K562 (cell line): ENCODE results near the gene PRXL2B. TPM values are rescaled to one million over a fixed set of nuclear protein-coding genes. Genes with fewer than 3 reads are reported as not detected.

ENCODE experiments used
- ATAC-seq: fragments of 200-7000 bp; cut with Tn5 transposase; 3 replicates; pipeline ENCODE4 v1.9.1; 2020; ENCODE audit warnings: moderate library complexity
- BruUV-seq: library from RNA; stranded (reverse); fragments of 400-500 nt; replicated peaks from 2 replicates; lab custom pipeline; 2021; lab: Mats Ljungman, UMichigan
- CTCF ChIA-PET: fragments of 300-600 bp; formaldehyde crosslinking; extraction: SDS; loops from one replicate; lab custom pipeline; 2021; ENCODE audit warnings: low intra/inter-chr PET ratio; lab: Yijun Ruan, JAX
- POLR2A ChIA-PET: fragments of 300-600, 350-650 bp; sonication (Branson Sonifier 250); formaldehyde crosslinking; extraction: SDS; loops from one replicate; lab custom pipeline; 2021; ENCODE audit warnings: antibody characterized with exemption, inconsistent platforms; lab: Yijun Ruan, JAX
- DNase-seq, 4 experiments: peaks; one replicate each; pipeline versions ENCODE4 v3.0.0 to v3.0.0-alpha.2; 2011 to 2018; ENCODE audit warnings: low spot score in 3 of 4, mixed read lengths in 3 of 4; ENCODE audit errors: extremely low read depth in 1 of 4
- FAIRE-seq: peaks from 2 replicates; lab custom pipeline; 2011; peaks lifted over from hg19 to GRCh38; lab: Jason Lieb, UNC
- H2AFZ ChIP-seq: 2 replicates; pipeline ENCODE4 v1.6.0; 2011; ENCODE audit warnings: low read depth, low read length, control low read depth, inconsistent platforms
- H3K27ac ChIP-seq: fragments of 200-600 bp; 3 replicates; pipeline ENCODE4 v1.8.0; 2011; ENCODE audit warnings: low read depth, mild to moderate bottlenecking, control low read depth, inconsistent platforms, low read length, moderate library complexity, mixed read lengths; ENCODE audit errors: extremely low read depth
- H3K27me3 ChIP-seq, 2 experiments: fragments of 300-600 bp in 1 of 2; 2 replicates in 1 of 2; 3 replicates in 1 of 2; pipeline versions ENCODE4 v1.6.0 to v1.8.0; 2011; ENCODE audit warnings: inconsistent platforms in 2 of 2, low read length in 2 of 2, mild to moderate bottlenecking in 1 of 2, mixed read lengths in 1 of 2, moderate library complexity in 1 of 2; ENCODE audit not compliant: control insufficient read depth in 2 of 2, insufficient read depth in 2 of 2
- H3K36me3 ChIP-seq: fragments of 300-600 bp; 3 replicates; pipeline ENCODE4 v1.8.0; 2011; ENCODE audit warnings: mild to moderate bottlenecking, low read length, inconsistent platforms; ENCODE audit not compliant: control insufficient read depth, insufficient read depth
- H3K4me1 ChIP-seq, 2 experiments: fragments of 200-600 bp in 1 of 2; replicated peaks in 1 of 2; 2 replicates in 1 of 2; 3 replicates in 1 of 2; pipeline versions ENCODE4 v1.5.1 to v1.8.0; 2011; ENCODE audit warnings: inconsistent platforms in 2 of 2, low read length in 2 of 2, mild to moderate bottlenecking in 1 of 2, mixed read lengths in 1 of 2, moderate library complexity in 1 of 2; ENCODE audit not compliant: control insufficient read depth in 2 of 2, insufficient read depth in 2 of 2
- H3K4me2 ChIP-seq: 2 replicates; pipeline ENCODE4 v1.6.1; 2011; ENCODE audit warnings: low read length, control low read depth, inconsistent platforms, mixed read lengths; ENCODE audit not compliant: insufficient read depth
- H3K4me3 ChIP-seq: fragments of 200-600 bp; sonication (generic), shearing (Covaris generic); 2 replicates; pipeline ENCODE4 v1.5.1; 2016; ENCODE audit warnings: control low read depth, inconsistent platforms
- H3K79me2 ChIP-seq: fragments of 200-600 bp; 3 replicates; pipeline ENCODE4 v1.8.0; 2011; ENCODE audit warnings: low read length, inconsistent platforms; ENCODE audit not compliant: control insufficient read depth, insufficient read depth
- H3K9ac ChIP-seq, 2 experiments: 2 replicates each; pipeline versions ENCODE4 v1.6.0 to v1.6.1; 2011; ENCODE audit warnings: low read depth in 2 of 2, low read length in 2 of 2, control low read depth in 1 of 2, inconsistent platforms in 1 of 2, mild to moderate bottlenecking in 1 of 2, mixed read lengths in 1 of 2; ENCODE audit not compliant: insufficient read depth in 1 of 2
- H3K9me1 ChIP-seq: one replicate; pipeline ENCODE4 v1.6.0; 2011; ENCODE audit warnings: inconsistent platforms, mild to moderate bottlenecking, low read length, moderate library complexity; ENCODE audit not compliant: control insufficient read depth, insufficient read depth
- H3K9me3 ChIP-seq: replicated peaks from 2 replicates; pipeline ENCODE4 v1.5.1; 2011; ENCODE audit warnings: low read depth, low read length, inconsistent platforms; ENCODE audit not compliant: control insufficient read depth, insufficient read depth
- H4K20me1 ChIP-seq: replicated peaks from 2 replicates; pipeline ENCODE4 v1.6.1; 2011; ENCODE audit warnings: low read length, inconsistent platforms, mixed read lengths; ENCODE audit not compliant: control insufficient read depth, insufficient read depth
- EGR1 ChIP-seq: fragments of 450-650 bp; conservative IDR thresholded peaks from 2 replicates; pipeline ENCODE4 v1.6.1; 2017; ENCODE audit warnings: mild to moderate bottlenecking
- FOXM1 ChIP-seq, 2 experiments: fragments of 450-650 bp in 1 of 2; sonication (generic) in 1 of 2; formaldehyde crosslinking in 1 of 2; IDR thresholded peaks; 2 replicates each; pipeline versions ENCODE4 v1.6.1 to v1.9.0; 2017 to 2022; ENCODE audit warnings: low read depth in 2 of 2, mild to moderate bottlenecking in 2 of 2, missing genetic modification reagents in 1 of 2, moderate library complexity in 1 of 2
- KAT2B ChIP-seq: IDR thresholded peaks from one replicate; pipeline ENCODE4 v1.6.1; 2012; ENCODE audit warnings: low read depth, mild to moderate bottlenecking, control low read depth, inconsistent platforms, low read length, moderate library complexity
- KDM5B ChIP-seq: fragments of 200-600 bp; sonication (generic); IDR thresholded peaks from 2 replicates; pipeline ENCODE4 v1.6.1; 2012; ENCODE audit warnings: low read depth, mild to moderate bottlenecking, moderate library complexity, low read length, control low read depth, inconsistent platforms; ENCODE audit not compliant: insufficient replicate concordance
- NCOA2 ChIP-seq, 2 experiments: fragments of 450-650 bp; IDR thresholded peaks; 2 replicates each; pipeline ENCODE4 v1.6.1; 2018; ENCODE audit warnings: mild to moderate bottlenecking in 2 of 2, moderate library complexity in 1 of 2; ENCODE audit not compliant: partially characterized antibody in 2 of 2
- NR2C2 ChIP-seq, 2 experiments: fragments of 200-800 bp in 1 of 2; sonication (Bioruptor generic) in 1 of 2; sonication (generic) in 1 of 2; formaldehyde crosslinking in 1 of 2; IDR thresholded peaks; 2 replicates each; pipeline versions ENCODE4 v1.6.1 to v1.8.0; 2016 to 2022; ENCODE audit warnings: mild to moderate bottlenecking in 1 of 2, missing compliant biosample characterization in 1 of 2, missing genetic modification characterization in 1 of 2, missing genetic modification reagents in 1 of 2
- NRF1 ChIP-seq, 2 experiments: fragments of 450-650 bp; IDR thresholded peaks in 1 of 2; conservative IDR thresholded peaks in 1 of 2; 2 replicates each; pipeline ENCODE4 v1.6.1; 2014; ENCODE audit warnings: mild to moderate bottlenecking in 2 of 2
- PHF8 ChIP-seq: fragments of 200-600 bp; sonication (generic); IDR thresholded peaks from 2 replicates; pipeline ENCODE4 v1.6.1; 2012; ENCODE audit warnings: mixed run types, mild to moderate bottlenecking, inconsistent platforms, low read length, moderate library complexity, borderline replicate concordance
- RBBP5 ChIP-seq: fragments of 200-600 bp; sonication (generic); IDR thresholded peaks from 2 replicates; pipeline ENCODE4 v1.6.1; 2012; ENCODE audit warnings: borderline replicate concordance, mild to moderate bottlenecking, low read length, control low read depth, inconsistent platforms; ENCODE audit not compliant: insufficient read depth, poor library complexity, severe bottlenecking
- SIN3A ChIP-seq, 2 experiments: fragments of 150-350 bp in 1 of 2; IDR thresholded peaks; 2 replicates each; pipeline ENCODE4 v1.6.1; 2011 to 2016; ENCODE audit warnings: borderline replicate concordance in 2 of 2, low read depth in 2 of 2, low read length in 2 of 2, mild to moderate bottlenecking in 2 of 2, moderate library complexity in 2 of 2; ENCODE audit not compliant: control insufficient read depth in 1 of 2
- SRSF1 ChIP-seq: fragments of 200-400 bp; formaldehyde crosslinking; IDR thresholded peaks from 2 replicates; pipeline ENCODE4 v1.6.1; 2017; ENCODE audit warnings: mild to moderate bottlenecking, low read depth, low read length, moderate library complexity
- ZBTB49 ChIP-seq: sonication (generic); formaldehyde crosslinking; IDR thresholded peaks from 2 replicates; pipeline ENCODE4 v1.8.0; 2022; ENCODE audit warnings: missing genetic modification reagents, mild to moderate bottlenecking, borderline replicate concordance
- ZBTB7A ChIP-seq: IDR thresholded peaks from 2 replicates; pipeline ENCODE4 v1.6.1; 2011; ENCODE audit warnings: low read depth, mild to moderate bottlenecking, low read length, moderate library complexity, borderline replicate concordance; ENCODE audit not compliant: control insufficient read depth
- ZNF232 ChIP-seq: sonication (generic); formaldehyde crosslinking; IDR thresholded peaks from 2 replicates; pipeline ENCODE4 v1.8.0; 2022; ENCODE audit warnings: mild to moderate bottlenecking, missing genetic modification reagents
- ZNF668 ChIP-seq: fragments of 250-450 bp; sonication (Bioruptor Pico); IDR thresholded peaks from 2 replicates; pipeline ENCODE4 v1.8.0; 2022; ENCODE audit warnings: mild to moderate bottlenecking, inconsistent platforms
- WGBS: fragments of 100-300 bp; shearing (Covaris generic); methylation state at CpG from one replicate; pipeline ENCODE4 v1.1.6; 2016; ENCODE audit warnings: low coverage, mixed read lengths; ENCODE audit not compliant: insufficient coverage; ENCODE audit errors: missing lambda C conversion rate; 5-methylcytosine and 5-hydroxymethylcytosine counted together
- in situ Hi-C: fragments of 300-500 bp; cut with MboI; formaldehyde crosslinking; loops from 4 replicates; pipeline ENCODE4 v1.15.0; 2018; ENCODE audit warnings: inconsistent platforms, mixed read lengths
- intact Hi-C: fragments of 100-400 bp; cut with micrococcal nuclease; formaldehyde crosslinking; loops from 2 replicates; pipeline ENCODE4 v1.14.2; 2022
- polyA plus RNA-seq, 8 experiments: library from polyadenylated mRNA; depleted of rRNA in 4 of 8; stranded (reverse) in 5 of 8; unstranded in 3 of 8; fragments of >200 nt; fragmentation: Nextera tagmentation in 2 of 8; fragmentation: Illumina TruSeq in 1 of 8; extraction: Ambion mirVana in 2 of 8; extraction: Trizol in 1 of 8; gene quantifications; 2 replicates each; pipeline versions ENCODE4 v1.2.1 to v1.2.3, GENCODE V29; 2011 to 2014; ENCODE audit warnings: inconsistent platforms in 1 of 8, missing spikeins in 1 of 8
- total RNA-seq, 7 experiments: library from RNA; depleted of rRNA in 6 of 7; stranded (reverse); fragments of >200 nt in 6 of 7; fragmentation: Illumina TruSeq in 2 of 7; extraction: Trizol in 2 of 7; gene quantifications; 2 replicates each; pipeline versions ENCODE4 v1.2.1 to v1.2.3, GENCODE V29; 2011 to 2021; ENCODE audit warnings: low replicate concordance in 1 of 7

Gene PRXL2B
- total and polyA plus RNA-seq, 9 of the 15 experiments (the other 6 are each of a cell fraction or from before 2014, with no cell fraction given) = 0.99 to 25.3 (median 11.8) TPM

GRCh38 chr1:2587071-2587859 is 688 bp downstream of the PRXL2B start:
- FAIRE-seq = no peak
- peaks cover 20 to 57% of the 10 kb centered on the region in 2 experiments for H3K4me1 ChIP-seq
- H4K20me1 ChIP-seq = no peaks in the 10 kb centered on the region
- no peaks in the 10 kb centered on the region for H3K9me3 ChIP-seq
- peaks cover 0 to 2% of the 10 kb centered on the region in 2 experiments; a peak in 1 of 5 replicates for H3K27me3 ChIP-seq
- peak overlapping the region; percentile 86 for H3K4me2 ChIP-seq
- BruUV-seq = TSS peak; percentile 47
- H3K9me1 ChIP-seq = no peaks in the 10 kb centered on the region
- H3K9ac ChIP-seq = peak overlapping the region; percentile 40 to 94
- H3K36me3 ChIP-seq = 0 out of 3 replicates have a peak, but pooled peaks cover 4% of the 10 kb centered on the region
- H2AFZ ChIP-seq = peak overlapping the region; percentile 90
- in situ Hi-C loops (no loop called here), intact Hi-C loops (loop anchor here (2.0 to 5.0 kb wide), 2 partner anchors 40 to 56 kb away; no protein-coding TSS in a partner anchor)
- no peak overlapping the region for H3K27ac ChIP-seq
- DNase-seq = peak in 1 of 4 experiments; percentile 45
- POLR2A ChIA-PET = interaction anchor here (0.5 to 3.0 kb wide), 6 partner anchors 12 to 62 kb away, joined by 3 to 13 read pairs (median 6); partner anchors contain the start of gene TNFRSF14
- peak overlapping the region; percentile 71 for H3K4me3 ChIP-seq
- peak; percentile 5 for ATAC-seq
- CTCF ChIA-PET = no interaction called here
- peaks cover 8% of the 10 kb centered on the region; the same call in 1 of the 3 replicates for H3K79me2 ChIP-seq
- WGBS = 18% methylated on average over 30 of the region's 52 CpGs
- TF ChIP-seq ZNF232 (CRISPR knock-in tag) = 0 out of 2 replicates have a peak, but pooled peaks have one; percentile 43
- no peak for TF ChIP-seq FOXM1 (IDR thresholded peaks at IDR 0.05; ENCODE audit: low read depth)
- 0 out of 2 replicates have a peak, but pooled peaks have one; percentile 49 for TF ChIP-seq FOXM1 (CRISPR knock-in tag; IDR thresholded peaks at IDR 0.05; ENCODE audit: low read depth)
- peak; percentile 6; the same call in 1 of the 2 replicates for TF ChIP-seq EGR1
- no peak for TF ChIP-seq SRSF1
- TF ChIP-seq KAT2B = no peak
- 0 out of 2 replicates have a peak, but pooled peaks have one; percentile 12 for TF ChIP-seq NR2C2 (CRISPR knock-in tag; IDR thresholded peaks at IDR 0.05)
- no peak for TF ChIP-seq NR2C2 (tag; IDR thresholded peaks at IDR 0.05)
- TF ChIP-seq PHF8 = peak; percentile 47; the same call in 1 of the 2 replicates
- TF ChIP-seq NCOA2 (IDR thresholded peaks at IDR 0.05; ENCODE audit: partially characterized antibody in 2 of 2) = no peak
- peak; percentile 24 for TF ChIP-seq KDM5B
- TF ChIP-seq RBBP5 = peak; percentile 67
- 0 out of 4 replicates have a peak, but pooled peaks of 1 of the 2 experiments have one; percentile 5 for TF ChIP-seq SIN3A (IDR thresholded peaks at IDR 0.05; ENCODE audit: borderline replicate concordance in 2 of 2, control insufficient read depth in 1 of 2, low read depth in 2 of 2, low read length in 2 of 2)
- TF ChIP-seq NRF1 (conservative IDR thresholded peaks at IDR 0.05 in 1 of 2, IDR thresholded peaks at IDR 0.05 in 1 of 2) = peak in 1 of 2 experiments; percentile 60; a peak in 2 of 4 replicates
- TF ChIP-seq ZNF668 (CRISPR knock-in tag) = no peak
- peak; percentile 24; the same call in 1 of the 2 replicates for TF ChIP-seq ZBTB7A
- TF ChIP-seq ZBTB49 = peak; percentile 57; the same call in 1 of the 2 replicates
